ENCODE data around the gene ARFGAP3. TPM values are rescaled to one million over a fixed set of nuclear protein-coding genes. Genes with fewer than 3 reads are reported as not detected.

ARFGAP3 gene
- total RNA-seq, 1 experiment from 2014 or later: 30.0 TPM

GRCh38 chr22:42873356-42873755, 16.3 kb upstream of the ARFGAP3 start:
- intact Hi-C loops (cut with micrococcal nuclease; ENCODE audit: unreplicated experiment): no loop called here
- Histone ChIP-seq H3K36me3 (ENCODE audit: insufficient read depth, low read length, poor library complexity, severe bottlenecking) (peaks cover 11% of the 10 kb centered on the region), H3K27ac (ENCODE audit: low read depth, low read length, poor library complexity, severe bottlenecking) (no peak overlapping the region), H3K4me1 (ENCODE audit: insufficient read depth, low read length, poor library complexity, severe bottlenecking) (no peaks in the 10 kb centered on the region), H3K27me3 (replicated peaks; ENCODE audit: insufficient read depth, low read depth, low read length, poor library complexity) (no peaks in the 10 kb centered on the region), H3K9me3 (ENCODE audit: low read depth, low read length, poor library complexity, severe bottlenecking) (no peaks in the 10 kb centered on the region), H3K4me3 (ENCODE audit: low read depth, low read length, poor library complexity, severe bottlenecking) (no peak overlapping the region)
- ChIA-PET CTCF (no interaction called here), POLR2A (ENCODE audit: low non-redundant PET) (interaction anchor here (0.5 to 0.8 kb wide), 2 partner anchors 37 to 292 kb away, joined by 3 to 12 read pairs; no protein-coding TSS in a partner anchor)
- TF ChIP-seq EZH2 (IDR thresholded peaks at IDR 0.05; ENCODE audit: borderline replicate concordance, low read depth, low read length, poor library complexity, severe bottlenecking) (no peak), CTCF (conservative IDR thresholded peaks at IDR 0.05; ENCODE audit: low read depth, low read length) (no peak)
- no TSS peak for BruUV-seq (replicated peaks)
- DNase-seq (ENCODE audit: low spot score): no peak

GRCh38 chr22:42872821-42873220, 15.7 kb upstream of the ARFGAP3 start:
- POLR2A ChIA-PET (ENCODE audit: low non-redundant PET): interaction anchor here (0.5 to 0.8 kb wide), 2 partner anchors 37 to 293 kb away, joined by 3 to 12 read pairs; no protein-coding TSS in a partner anchor
- Histone ChIP-seq H3K9me3 (ENCODE audit: low read depth, low read length, poor library complexity, severe bottlenecking) (no peaks in the 10 kb centered on the region), H3K36me3 (ENCODE audit: insufficient read depth, low read length, poor library complexity, severe bottlenecking) (peaks cover 11% of the 10 kb centered on the region), H3K27me3 (replicated peaks; ENCODE audit: insufficient read depth, low read depth, low read length, poor library complexity) (no peaks in the 10 kb centered on the region), H3K4me1 (ENCODE audit: insufficient read depth, low read length, poor library complexity, severe bottlenecking) (no peaks in the 10 kb centered on the region), H3K4me3 (ENCODE audit: low read depth, low read length, poor library complexity, severe bottlenecking) (no peak overlapping the region), H3K27ac (ENCODE audit: low read depth, low read length, poor library complexity, severe bottlenecking) (no peak overlapping the region)
- intact Hi-C loops (cut with micrococcal nuclease; ENCODE audit: unreplicated experiment): no loop called here
- TF ChIP-seq EZH2 (IDR thresholded peaks at IDR 0.05; ENCODE audit: borderline replicate concordance, low read depth, low read length, poor library complexity, severe bottlenecking): no peak
- no peak for TF ChIP-seq CTCF (conservative IDR thresholded peaks at IDR 0.05; ENCODE audit: low read depth, low read length)
- no TSS peak for BruUV-seq (replicated peaks)
- CTCF ChIA-PET: no interaction called here
- no peak for DNase-seq (ENCODE audit: low spot score)

GRCh38 chr22:42871146-42872050, 14.3 kb upstream of the ARFGAP3 start:
- intact Hi-C loops (cut with micrococcal nuclease; ENCODE audit: unreplicated experiment): no loop called here
- TF ChIP-seq CTCF (conservative IDR thresholded peaks at IDR 0.05; ENCODE audit: low read depth, low read length) (no peak), EZH2 (IDR thresholded peaks at IDR 0.05; ENCODE audit: borderline replicate concordance, low read depth, low read length, poor library complexity, severe bottlenecking) (no peak)
- H3K27ac ChIP-seq (ENCODE audit: low read depth, low read length, poor library complexity, severe bottlenecking): no peak overlapping the region
- no peaks in the 10 kb centered on the region for H3K4me1 ChIP-seq (ENCODE audit: insufficient read depth, low read length, poor library complexity, severe bottlenecking)
- no peaks in the 10 kb centered on the region for H3K9me3 ChIP-seq (ENCODE audit: low read depth, low read length, poor library complexity, severe bottlenecking)
- peaks cover 8% of the 10 kb centered on the region for H3K36me3 ChIP-seq (ENCODE audit: insufficient read depth, low read length, poor library complexity, severe bottlenecking)
- no peaks in the 10 kb centered on the region for H3K27me3 ChIP-seq (replicated peaks; ENCODE audit: insufficient read depth, low read depth, low read length, poor library complexity)
- no TSS peak for BruUV-seq (replicated peaks)
- no peak for DNase-seq (ENCODE audit: low spot score)
- ChIA-PET CTCF (no interaction called here), POLR2A (ENCODE audit: low non-redundant PET) (no interaction called here)
- H3K4me3 ChIP-seq (ENCODE audit: low read depth, low read length, poor library complexity, severe bottlenecking): no peak overlapping the region
